Activated CD4-positive, alpha-beta T cell treated with anti-CD3 and anti-CD28 coated beads, Interleukin-2, amount 50 U/mL, for 16 hours (primary cell): ENCODE data around the gene THBS2.

Experiments used
- DNase-seq: peaks from one replicate; pipeline ENCODE4 v3.0.0-alpha.2; 2020

THBS2 gene

GRCh38 chr6:169229615-169230321 lies 23.9 kb downstream of the THBS2 start:
- no peak for DNase-seq

- DNase-seq = no peak
Observed at GRCh38 chr6:169227116-169227515, 26.5 kb downstream of the THBS2 start.

- no peak for DNase-seq
Observed at GRCh38 chr6:169225887-169226286, 27.8 kb downstream of the THBS2 start.

- DNase-seq = no peak
Observed at GRCh38 chr6:169225131-169225576, 28.5 kb downstream of the THBS2 start.

- no peak for DNase-seq
Observed at GRCh38 chr6:169224716-169225115, 28.9 kb downstream of the THBS2 start.

- DNase-seq = no peak
Observed at GRCh38 chr6:169224185-169224695, 29.4 kb downstream of the THBS2 start.

GRCh38 chr6:169223006-169223405 lies 30.6 kb downstream of the THBS2 start:
- no peak for DNase-seq

- DNase-seq = no peak
Observed at GRCh38 chr6:169222126-169222525, 31.5 kb downstream of the THBS2 start.

GRCh38 chr6:169221264-169221663 lies 32.4 kb downstream of the THBS2 start:
- DNase-seq = no peak

GRCh38 chr6:169220068-169220964 lies 33.3 kb downstream of the THBS2 start:
- DNase-seq = no peak

GRCh38 chr6:169217972-169218371 lies 35.7 kb downstream of the THBS2 start:
- no peak for DNase-seq

- no peak for DNase-seq
Observed at GRCh38 chr6:169216830-169217229, 36.8 kb downstream of the THBS2 start.

GRCh38 chr6:169215201-169215681 lies 38.4 kb downstream of the THBS2 start:
- DNase-seq = no peak

- peak; percentile 18 for DNase-seq
Observed at GRCh38 chr6:169214789-169215188, 38.9 kb downstream of the THBS2 start.

- no peak for DNase-seq
Observed at GRCh38 chr6:169213814-169214520, 39.7 kb downstream of the THBS2 start.

- peak; percentile 91 for DNase-seq
Observed at GRCh38 chr6:169212897-169213813, 40.5 kb downstream of the THBS2 start.

- DNase-seq = no peak
Observed at GRCh38 chr6:169212436-169212835, 41.2 kb downstream of the THBS2 start.

- no peak for DNase-seq
Observed at GRCh38 chr6:169211881-169212280, 41.8 kb downstream of the THBS2 start.

GRCh38 chr6:169210611-169211010 lies 43.0 kb downstream of the THBS2 start:
- DNase-seq = no peak

GRCh38 chr6:169208011-169208410 lies 45.6 kb downstream of the THBS2 start:
- peak; percentile 6 for DNase-seq

GRCh38 chr6:169207482-169207881 lies 46.2 kb downstream of the THBS2 start:
- DNase-seq = no peak
